ENCODE measurements around the gene MARK2.
"Not testable (repeated sequence)": the region's sequence is repeated elsewhere in the genome, so short reads cannot be mapped to it uniquely, and the experiment has no call there.

Gene MARK2

GRCh38 chr11:63858628-63859550, 20.0 kb downstream of the MARK2 start:
- FAIRE-seq, result no peak

DNA sequence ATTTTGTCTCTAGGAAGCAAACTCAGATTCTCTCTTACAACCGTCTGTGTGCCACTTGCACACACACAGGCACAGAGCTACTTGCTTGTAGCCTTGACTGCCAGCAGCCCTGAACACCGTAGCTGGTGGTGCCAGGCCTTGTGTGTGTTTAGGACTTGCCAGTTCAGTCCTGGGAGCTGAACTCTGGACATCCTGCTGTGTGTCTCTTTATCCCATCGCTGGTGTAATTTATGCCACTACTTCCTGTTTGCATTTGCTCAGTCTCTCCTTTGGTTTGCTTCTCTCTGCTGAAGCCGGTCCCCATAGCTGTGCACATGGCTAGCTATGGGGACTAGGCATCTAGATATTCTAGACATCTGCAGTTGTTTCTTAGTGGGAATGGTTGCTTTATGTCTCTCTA, 24.0 kb downstream of the MARK2 start:
- no peak for FAIRE-seq

GRCh38 chr11:63863620-63864019, 24.7 kb downstream of the MARK2 start:
- FAIRE-seq, result not testable (repeated sequence)

GRCh38 chr11:63866211-63866610, 27.3 kb downstream of the MARK2 start:
- FAIRE-seq, result no peak

GRCh38 chr11:63867511-63867910, 28.6 kb downstream of the MARK2 start:
- FAIRE-seq, result no peak

- no peak for FAIRE-seq
These were observed 29.6 kb downstream of the MARK2 start for GRCh38 chr11:63868399-63869064.

DNA sequence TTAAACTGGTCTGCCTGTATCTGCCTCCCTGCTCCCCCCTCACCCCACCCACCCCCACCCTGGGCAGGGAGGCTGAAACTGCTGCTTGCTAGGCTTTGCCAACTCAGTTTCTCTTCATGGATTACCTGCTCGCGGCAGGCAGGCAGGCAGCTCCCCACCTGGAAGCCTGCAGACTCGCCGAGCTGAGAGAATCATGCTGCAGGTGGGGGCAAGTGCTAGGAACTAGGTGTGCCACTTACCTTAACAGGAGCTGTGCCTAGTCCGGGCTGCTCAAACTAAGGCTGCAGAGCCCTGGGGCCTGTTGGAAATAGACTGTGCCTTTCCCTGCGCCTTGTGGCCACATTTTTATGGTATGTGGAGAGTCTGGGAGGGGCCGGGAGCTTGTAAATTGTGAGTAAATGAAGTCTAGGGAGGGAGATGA, 30.3 kb downstream of the MARK2 start:
- FAIRE-seq, result no peak

- FAIRE-seq, result no peak
These were observed 30.8 kb downstream of the MARK2 start for GRCh38 chr11:63869683-63870082.

GRCh38 chr11:63870351-63871140, 31.6 kb downstream of the MARK2 start:
- FAIRE-seq, result no peak

GRCh38 chr11:63871962-63872799, 33.3 kb downstream of the MARK2 start:
- FAIRE-seq, result no peak

DNA sequence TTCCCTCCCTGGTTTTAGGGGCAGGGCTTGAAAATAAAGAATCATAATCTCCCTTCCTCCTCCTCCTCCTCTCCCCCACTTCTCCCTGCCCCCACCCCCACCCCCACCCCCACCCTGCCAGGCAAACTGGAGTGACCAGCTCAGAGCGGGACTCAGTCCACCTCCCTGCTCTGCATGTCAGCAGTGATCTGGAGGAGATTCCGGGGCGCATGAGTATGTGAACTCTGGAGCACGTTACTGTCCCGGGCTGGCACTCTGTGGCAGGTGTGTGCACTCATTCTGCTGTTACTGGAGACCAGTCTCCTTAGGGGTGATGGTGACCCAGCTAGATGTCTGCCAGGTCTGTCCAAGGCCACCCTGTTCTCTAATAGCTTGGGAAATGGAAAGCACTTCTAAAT, 33.9 kb downstream of the MARK2 start:
- FAIRE-seq, result no peak

DNA sequence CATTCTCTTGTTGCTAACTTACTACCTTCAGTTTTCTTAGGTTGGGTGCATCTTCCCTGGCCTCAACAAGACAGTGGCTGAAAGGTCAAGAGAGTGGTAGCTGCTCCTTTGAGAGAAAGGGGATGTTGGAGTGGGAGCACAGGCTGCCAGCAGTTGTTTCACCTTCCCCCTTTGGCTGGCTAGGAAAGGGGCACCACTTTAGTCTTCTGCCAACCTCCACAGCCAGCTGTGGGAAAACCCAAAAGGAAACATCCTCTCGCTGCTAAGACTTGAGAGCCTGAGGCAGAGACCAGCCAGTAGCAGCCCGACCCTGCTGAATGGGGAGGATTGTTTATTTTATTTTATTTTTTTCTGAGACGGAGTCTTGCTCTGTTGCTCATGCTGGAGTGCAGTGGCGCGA, 34.4 kb downstream of the MARK2 start:
- no peak for FAIRE-seq

GRCh38 chr11:63874511-63874910, 35.6 kb downstream of the MARK2 start:
- no peak for FAIRE-seq

- no peak for FAIRE-seq
These were observed 36.7 kb downstream of the MARK2 start for GRCh38 chr11:63875506-63876065.

DNA sequence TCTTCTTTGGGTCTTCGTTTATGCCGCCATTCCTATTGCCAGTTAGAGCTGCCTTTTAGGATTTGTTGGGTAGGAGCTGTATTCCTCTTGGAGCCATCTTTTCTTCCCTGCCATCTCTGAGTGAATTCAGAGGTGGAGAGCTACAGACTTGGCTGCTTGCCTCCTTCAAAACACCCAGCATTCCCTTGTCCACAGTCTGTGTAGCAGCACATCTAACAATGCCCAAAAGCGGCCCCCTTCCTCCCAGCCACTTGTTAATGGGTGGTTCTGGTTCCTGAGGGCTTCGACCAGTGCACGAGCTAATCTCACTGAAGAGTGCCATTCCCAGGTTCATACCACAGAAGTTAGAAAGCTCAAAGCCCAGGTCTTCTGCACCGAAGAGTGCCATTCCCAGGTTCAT, 37.7 kb downstream of the MARK2 start:
- no peak for FAIRE-seq

GRCh38 chr11:63877658-63878241, 38.8 kb downstream of the MARK2 start:
- no peak for FAIRE-seq

GRCh38 chr11:63879598-63880402, 40.9 kb downstream of the MARK2 start:
- FAIRE-seq, result no peak

- no peak for FAIRE-seq
These were observed 41.5 kb downstream of the MARK2 start for GRCh38 chr11:63880403-63880790.

- no peak for FAIRE-seq
These were observed 43.8 kb downstream of the MARK2 start for GRCh38 chr11:63882555-63883242.

GRCh38 chr11:63883791-63884190, 44.9 kb downstream of the MARK2 start:
- FAIRE-seq, result no peak
